GM12864 (cell line): ENCODE measurements around the gene CHRNB4.

Experiments
- DNase-seq: peaks from one replicate; pipeline ENCODE4 v3.0.0-alpha.2; 2011; ENCODE audit warnings: low read depth
- H3K4me3 ChIP-seq: 2 replicates; pipeline ENCODE4 v1.5.1; 2011; ENCODE audit warnings: mild to moderate bottlenecking, low read depth, low read length, control low read depth
- CTCF ChIP-seq: IDR thresholded peaks from 2 replicates; pipeline ENCODE4 v1.5.1; 2011; ENCODE audit warnings: low read depth, mild to moderate bottlenecking, moderate library complexity, low read length, control low read depth, inconsistent platforms; ENCODE audit errors: missing control alignments

CHRNB4 gene

GRCh38 chr15:78667578-78668236 lies 26.7 kb upstream of the CHRNB4 start:
- no peak for TF ChIP-seq CTCF
- DNase-seq: no peak
- H3K4me3 ChIP-seq: no peak overlapping the region

- no peak for TF ChIP-seq CTCF
- H3K4me3 ChIP-seq: no peak overlapping the region
- no peak for DNase-seq
These were observed 25.0 kb upstream of the CHRNB4 start for GRCh38 chr15:78666010-78666409.

- H3K4me3 ChIP-seq: no peak overlapping the region
- no peak for TF ChIP-seq CTCF
- DNase-seq: no peak
These were observed 22.7 kb upstream of the CHRNB4 start for GRCh38 chr15:78663703-78664102.

GRCh38 chr15:78662028-78662427 lies 21.0 kb upstream of the CHRNB4 start:
- no peak for TF ChIP-seq CTCF
- H3K4me3 ChIP-seq: no peak overlapping the region
- no peak for DNase-seq

- TF ChIP-seq CTCF: no peak
- no peak overlapping the region for H3K4me3 ChIP-seq
- no peak for DNase-seq
These were observed 20.0 kb upstream of the CHRNB4 start for GRCh38 chr15:78661001-78661400.

- DNase-seq: no peak
- no peak for TF ChIP-seq CTCF
- no peak overlapping the region for H3K4me3 ChIP-seq
These were observed 19.6 kb upstream of the CHRNB4 start for GRCh38 chr15:78660584-78660983.

GRCh38 chr15:78658823-78659222 lies 17.8 kb upstream of the CHRNB4 start:
- TF ChIP-seq CTCF: no peak
- no peak overlapping the region for H3K4me3 ChIP-seq
- no peak for DNase-seq
